Measurements from ENCODE around the gene INSRR.
A peak's percentile ranks its signal among the peaks of the same experiment; 100 is the strongest.

INSRR gene

DNA sequence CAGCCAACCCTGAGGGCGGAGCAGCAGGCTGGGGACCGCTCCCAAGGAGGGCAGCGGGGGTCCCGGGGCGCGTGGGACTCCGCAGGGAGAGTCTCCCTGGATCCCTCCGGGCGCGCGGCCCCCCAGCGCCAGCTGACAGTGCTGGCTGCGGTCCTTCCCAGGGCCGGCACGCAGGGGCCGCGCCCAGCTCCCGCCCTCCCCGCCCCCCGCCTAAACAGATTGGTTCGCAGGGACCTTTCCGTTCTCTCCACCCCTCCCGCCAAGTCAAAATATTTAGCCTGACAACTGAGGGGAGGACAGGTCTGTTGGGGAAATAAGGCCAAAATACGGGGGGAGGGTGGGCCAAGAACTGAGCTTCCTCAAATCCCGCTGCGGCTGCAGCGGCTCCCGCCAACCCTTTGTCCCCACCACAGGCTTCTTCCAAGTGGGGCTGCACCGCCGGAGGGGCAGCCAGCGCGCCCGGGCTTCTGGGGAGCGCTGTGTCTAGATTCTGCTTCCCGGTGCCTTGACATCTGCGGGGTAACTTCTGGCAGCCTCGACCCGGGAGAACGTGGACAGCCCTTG is at the start of gene INSRR:
TSS of gene INSRR (minus strand) at position 159 of the 564 bp plus-strand sequence. CDS start 496 bp downstream, outside the sequence.
- FAIRE-seq (no peak), DNase-seq (ENCODE audit: low spot score) (no peak)

DNA sequence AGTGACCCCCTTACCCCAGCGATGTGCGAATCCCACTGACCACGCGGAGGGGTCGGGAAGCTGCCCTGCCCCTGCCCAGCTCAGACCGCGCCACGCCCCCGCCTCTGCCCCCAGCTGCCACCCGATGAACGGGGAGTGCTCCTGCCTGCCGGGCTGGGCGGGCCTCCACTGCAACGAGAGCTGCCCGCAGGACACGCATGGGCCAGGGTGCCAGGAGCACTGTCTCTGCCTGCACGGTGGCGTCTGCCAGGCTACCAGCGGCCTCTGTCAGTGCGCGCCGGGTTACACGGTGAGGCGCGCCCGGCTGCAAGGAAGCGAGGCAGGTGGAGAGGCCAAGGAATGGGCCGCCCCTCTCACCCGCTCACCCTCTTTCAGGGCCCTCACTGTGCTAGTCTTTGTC is 49.6 kb upstream of the INSRR start:
- FAIRE-seq (no peak), DNase-seq (ENCODE audit: low spot score) (no peak)

DNA sequence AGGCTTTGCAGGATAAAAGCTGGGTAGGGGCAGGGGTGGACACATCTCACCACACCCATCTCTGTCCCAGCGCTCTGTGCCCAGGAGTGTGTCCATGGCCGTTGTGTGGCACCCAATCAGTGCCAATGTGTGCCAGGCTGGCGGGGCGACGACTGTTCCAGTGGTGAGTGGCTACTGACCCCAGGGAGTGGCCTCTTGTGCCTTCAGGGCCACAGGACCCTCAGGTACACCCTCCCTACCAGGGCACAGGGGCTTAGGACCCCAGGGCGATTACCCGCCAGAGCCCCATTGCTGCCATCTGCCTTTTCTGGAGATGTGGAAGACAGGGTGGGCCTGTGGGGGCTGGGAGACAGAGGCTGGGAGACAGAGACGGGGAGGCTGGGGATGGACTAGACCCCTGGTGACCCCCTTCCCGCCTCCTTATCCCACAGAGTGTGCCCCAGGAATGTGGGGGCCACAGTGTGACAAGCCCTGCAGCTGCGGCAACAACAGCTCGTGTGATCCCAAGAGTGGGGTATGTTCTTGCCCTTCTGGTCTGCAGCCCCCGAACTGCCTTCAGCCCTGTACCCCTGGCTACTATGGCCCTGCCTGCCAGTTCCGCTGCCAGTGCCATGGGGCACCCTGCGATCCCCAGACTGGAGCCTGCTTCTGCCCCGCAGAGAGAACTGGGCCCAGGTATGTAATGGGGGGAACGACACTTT is 47.4 kb upstream of the INSRR start:
- FAIRE-seq: no peak
- DNase-seq (ENCODE audit: low spot score): no peak

DNA sequence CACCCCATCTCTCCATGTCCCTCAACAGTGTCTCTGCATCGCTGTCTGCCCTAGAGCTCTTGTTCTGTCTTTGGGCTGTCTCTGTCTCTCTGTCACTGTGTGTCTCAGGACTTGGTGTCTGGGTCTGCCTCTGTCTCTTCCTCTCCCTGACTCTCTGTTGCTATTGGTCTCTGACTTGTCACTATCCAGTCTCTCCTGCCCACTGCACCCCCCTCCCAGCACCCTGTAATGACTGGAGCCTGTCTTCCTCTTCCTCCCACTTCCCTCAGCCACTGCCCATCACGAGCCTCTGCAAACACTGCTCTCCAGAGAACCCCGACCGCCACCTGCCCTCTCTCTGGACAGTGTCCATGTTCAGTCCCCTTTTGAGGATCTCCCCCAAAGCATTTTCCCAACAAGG is 46.7 kb upstream of the INSRR start:
- FAIRE-seq: no peak
- no peak for DNase-seq (ENCODE audit: low spot score)

DNA sequence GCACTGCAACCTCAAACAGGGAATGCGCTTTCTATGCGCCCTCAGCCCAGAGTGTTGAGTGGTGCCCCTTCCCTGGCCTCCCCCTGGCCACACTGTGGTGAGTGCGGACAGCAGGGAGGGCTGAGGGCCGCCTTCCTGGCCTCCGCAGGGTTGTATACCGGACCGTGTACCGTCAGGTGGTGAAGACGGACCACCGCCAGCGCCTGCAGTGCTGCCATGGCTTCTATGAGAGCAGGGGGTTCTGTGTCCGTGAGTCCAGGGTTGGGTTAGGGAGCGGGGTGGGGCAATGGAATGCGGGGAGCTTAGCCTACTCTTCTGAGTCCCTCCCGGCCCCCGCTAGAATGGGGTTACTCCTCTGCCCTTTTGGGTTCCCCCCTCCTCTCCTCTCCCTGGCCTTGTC is 46.3 kb upstream of the INSRR start:
- FAIRE-seq (no peak), DNase-seq (ENCODE audit: low spot score) (no peak)

DNA sequence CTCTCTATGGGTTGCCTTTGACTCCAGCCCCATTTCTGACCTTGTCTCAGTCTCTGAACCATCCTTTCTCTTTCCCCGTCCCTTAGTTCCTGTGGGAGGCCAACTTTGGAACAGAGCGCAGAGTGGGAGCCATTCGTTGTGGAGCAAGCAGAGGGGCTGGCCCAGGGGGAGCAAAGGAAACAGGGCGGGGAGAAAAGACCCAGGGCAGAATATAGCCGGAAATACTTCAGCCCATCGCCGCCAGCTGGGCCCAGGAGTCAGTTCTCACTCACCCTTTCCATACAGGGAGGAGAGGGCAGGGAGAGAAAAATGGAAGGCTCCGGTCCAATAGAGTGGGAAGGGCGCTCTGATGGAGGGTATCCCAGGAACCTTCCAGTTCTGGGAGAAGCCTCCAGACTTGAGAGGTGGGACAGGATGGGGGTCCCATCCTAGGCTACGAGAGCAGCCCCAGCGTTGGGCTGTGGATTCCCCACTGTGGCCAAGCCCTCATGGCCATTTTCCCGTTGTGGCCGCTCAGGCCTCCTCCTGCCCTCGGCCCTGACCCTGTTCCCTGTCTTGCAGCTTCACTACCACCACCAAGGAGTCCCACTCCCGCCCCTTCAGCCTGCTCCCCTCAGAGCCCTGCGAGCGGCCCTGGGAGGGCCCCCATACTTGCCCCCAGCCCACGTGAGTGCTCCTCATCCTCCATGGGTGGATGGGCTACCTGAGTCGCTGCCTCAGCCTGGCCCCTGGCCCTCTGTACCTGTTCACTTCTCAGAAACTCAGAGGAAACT is 45.5 kb upstream of the INSRR start:
- FAIRE-seq: no peak

DNA sequence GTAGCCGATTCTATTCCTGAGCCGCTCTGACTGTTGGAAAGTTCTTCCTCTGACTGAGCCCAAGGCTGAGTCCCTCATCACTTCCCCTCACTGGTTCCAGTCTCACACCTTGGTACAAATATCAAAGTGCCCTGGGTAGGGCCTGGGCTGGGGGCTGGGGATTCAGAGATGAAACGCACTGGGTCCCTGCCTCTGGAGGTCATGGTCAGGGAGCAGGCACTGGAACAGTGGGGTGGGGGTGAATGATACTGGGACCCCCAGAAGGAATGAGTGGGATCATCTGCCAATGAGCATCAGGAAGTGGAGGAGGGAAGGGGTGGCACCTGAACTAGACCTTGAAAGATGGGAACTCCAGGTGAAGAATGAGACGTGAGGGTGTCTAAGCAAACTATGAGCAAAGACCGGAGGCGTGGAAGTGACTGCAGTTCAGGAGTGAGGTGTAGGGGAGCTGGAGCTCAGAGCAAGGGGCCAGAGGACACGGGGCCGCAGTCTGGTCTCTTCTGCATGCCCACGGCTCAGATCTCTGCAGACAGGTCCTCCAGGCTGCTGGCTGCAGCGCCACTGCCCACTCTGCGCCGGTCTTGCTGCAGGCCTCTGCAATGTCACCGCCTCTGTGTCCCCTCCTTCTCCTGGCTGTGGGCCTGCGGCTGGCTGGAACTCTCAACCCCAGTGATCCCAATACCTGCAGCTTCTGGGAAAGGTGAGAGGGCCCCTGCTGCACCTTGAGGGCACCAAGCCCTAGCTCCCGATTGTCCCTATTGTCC is 44.6 kb upstream of the INSRR start:
- no peak for FAIRE-seq

More for the DNA sequence above, 45.5 kb upstream of the INSRR start:
- DNase-seq (ENCODE audit: low spot score): no peak

DNA sequence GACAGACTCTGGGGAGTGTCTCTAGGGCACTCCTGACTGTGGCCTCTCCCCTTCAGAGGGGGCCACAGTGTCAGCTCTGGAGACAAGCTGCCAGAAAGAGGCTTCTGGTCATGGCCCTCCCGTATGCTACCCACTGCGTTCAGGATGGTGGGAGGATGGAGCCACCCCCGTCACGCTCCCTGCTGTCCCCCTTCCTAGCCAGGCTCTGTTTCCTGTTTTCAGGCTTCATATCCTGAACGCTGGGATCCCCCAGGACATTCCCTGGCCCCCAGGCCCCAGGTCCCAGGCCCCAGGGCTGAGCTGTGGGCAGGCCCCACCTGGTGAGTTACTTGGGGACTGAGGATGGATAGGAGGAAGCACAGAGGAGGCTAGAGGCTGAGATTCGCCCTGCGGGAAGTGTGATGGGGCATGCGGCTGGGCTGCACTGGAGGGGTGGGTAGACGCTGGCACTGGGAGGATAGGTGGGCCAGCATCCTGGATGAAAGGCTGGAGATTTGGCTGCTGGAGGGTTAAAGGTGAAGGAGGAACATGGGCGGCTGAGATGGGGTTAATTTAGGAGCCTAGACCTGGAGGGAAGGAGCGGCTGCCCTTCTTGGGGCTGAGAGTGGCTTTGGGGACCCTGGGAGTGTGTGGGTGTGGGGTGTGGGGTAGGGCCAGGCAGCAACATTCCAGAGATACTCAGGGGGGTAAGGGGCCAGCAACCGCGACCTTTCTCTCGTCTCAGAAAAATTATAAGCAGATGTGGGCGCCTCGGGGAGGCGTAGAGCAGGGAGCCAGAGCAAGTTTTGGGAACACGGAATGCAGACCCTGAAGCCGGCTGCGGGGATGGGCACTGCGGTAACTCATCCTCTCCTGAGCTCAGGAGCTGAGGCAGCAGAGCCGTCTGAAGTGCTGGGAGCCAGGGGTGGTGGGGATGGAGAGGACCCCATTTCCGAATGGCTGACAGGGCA is 43.3 kb upstream of the INSRR start:
- FAIRE-seq (no peak), DNase-seq (ENCODE audit: low spot score) (no peak)

More for the DNA sequence above, 44.6 kb upstream of the INSRR start:
- no peak for DNase-seq (ENCODE audit: low spot score)

DNA sequence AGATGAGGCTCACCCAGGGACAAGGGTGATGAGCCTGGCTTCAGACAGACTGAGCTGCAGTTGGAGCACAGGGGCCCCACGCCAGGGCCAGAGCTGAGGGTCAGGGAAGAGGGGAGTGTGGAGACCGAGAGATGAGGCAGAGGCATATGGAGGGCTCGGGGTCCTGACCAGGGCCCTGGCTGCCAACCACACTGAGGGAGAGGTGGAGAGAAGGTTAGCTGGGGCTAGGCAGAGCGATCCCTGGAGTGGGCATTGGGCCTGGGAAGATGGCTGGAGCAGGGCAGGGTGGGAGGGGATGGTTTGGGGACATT is 42.6 kb upstream of the INSRR start:
- FAIRE-seq: no peak
- DNase-seq (ENCODE audit: low spot score): no peak

DNA sequence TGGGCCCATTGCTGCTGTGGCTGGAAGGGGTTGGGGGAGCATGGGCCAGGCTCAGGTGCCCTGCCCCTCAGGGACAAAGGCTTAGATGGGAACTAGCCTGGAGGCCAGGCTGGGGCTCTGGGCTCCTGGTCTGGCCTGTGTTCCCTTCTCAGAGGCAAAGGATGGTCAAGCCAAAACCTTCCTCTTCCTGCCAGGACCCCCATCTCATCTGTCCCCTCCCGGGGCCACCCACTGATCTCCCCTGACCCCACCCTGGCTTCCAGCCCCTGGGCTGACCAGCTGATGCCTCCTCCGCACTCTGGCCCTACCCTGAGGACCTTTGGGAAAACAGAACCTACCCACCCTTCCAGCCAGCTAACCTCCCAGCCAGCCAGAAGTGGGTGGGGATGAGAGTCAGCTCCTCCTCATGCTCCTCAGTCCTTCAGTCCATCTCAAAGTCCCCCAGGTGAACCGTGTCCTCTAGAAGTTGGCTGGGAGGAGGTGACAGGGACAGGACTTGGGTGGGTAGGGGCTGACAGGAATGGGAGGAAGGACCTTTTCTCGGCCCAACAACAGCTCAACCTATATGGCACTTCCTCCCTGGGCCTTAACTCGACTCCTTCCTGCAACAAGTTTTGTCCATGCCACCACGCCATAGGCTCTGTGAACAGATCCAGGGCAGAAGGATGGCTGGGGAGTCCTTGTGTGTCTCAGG is 42.1 kb upstream of the INSRR start:
- no peak for FAIRE-seq

DNA sequence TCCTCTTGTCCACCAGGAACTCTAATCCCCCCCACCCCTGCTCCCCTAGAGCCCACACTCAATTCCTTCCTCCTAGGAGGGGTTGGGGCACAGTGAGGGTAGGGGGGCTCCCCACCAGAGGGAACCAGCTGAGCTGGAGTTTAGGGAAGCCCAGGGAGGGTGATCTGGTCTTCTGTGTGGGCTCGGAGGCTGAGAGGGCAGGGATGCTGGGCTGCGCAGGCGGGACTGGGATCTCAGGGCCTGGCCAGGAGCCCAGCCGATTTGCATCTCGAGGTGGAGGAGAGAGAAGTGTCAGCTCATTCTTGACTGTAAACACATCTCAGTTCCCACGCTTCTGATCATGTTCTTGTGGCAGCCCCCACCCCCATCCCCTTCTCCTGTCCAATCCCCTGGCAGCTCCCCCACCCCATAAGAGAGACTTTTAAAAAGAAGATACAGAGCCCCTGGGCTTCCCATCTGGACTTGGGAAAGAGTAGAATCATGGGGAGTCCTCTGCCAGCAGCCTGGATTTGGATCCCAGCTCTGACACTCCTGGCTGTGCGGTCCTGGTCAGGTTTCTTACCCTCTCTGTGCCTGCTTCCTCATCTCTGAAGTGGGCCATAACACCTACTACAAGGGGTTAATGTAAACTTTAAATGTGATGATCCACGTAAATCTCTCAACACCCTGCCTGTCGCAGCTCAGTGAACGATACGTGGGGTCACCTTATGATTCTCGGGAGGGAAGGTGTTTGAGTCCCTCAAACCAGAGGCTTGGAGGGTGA is 41.2 kb upstream of the INSRR start:
- DNase-seq (ENCODE audit: low spot score) (no peak), FAIRE-seq (no peak)

More for the DNA sequence above, 42.1 kb upstream of the INSRR start:
- no peak for DNase-seq (ENCODE audit: low spot score)

DNA sequence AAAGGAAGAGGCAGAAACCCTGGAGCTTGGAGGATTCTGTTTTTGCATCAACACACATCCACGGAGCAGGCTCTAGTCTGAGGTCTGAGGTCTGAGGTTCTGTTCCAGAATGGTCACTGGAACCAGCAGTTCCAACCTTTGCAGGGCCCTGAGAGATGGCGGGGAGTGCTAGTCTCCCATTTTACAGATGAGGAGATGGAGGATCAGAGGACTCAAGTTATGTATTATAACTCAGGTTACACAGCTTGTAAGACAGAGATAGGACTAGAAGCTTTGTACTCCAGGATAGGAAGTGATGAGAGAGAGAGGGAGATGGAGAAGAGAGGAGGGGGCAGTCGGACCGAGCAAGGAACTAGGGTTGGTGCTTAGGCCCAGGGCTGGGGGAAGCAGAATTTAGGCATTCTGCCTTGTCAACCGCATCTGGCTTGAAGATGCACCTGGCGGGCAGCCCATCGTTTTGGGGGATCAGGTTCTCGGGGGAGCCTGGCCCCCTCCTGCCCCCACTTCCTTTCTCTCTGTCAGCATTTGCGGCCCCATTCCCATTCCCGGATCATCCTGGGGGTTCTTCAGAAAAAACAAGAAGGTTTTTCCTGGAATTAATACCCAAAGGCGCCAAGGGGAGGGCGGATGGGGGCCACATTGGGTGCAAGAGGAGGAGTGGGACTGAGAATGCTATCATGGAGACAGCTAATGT is 40.2 kb upstream of the INSRR start:
- no peak for FAIRE-seq
- no peak for DNase-seq (ENCODE audit: low spot score)

DNA sequence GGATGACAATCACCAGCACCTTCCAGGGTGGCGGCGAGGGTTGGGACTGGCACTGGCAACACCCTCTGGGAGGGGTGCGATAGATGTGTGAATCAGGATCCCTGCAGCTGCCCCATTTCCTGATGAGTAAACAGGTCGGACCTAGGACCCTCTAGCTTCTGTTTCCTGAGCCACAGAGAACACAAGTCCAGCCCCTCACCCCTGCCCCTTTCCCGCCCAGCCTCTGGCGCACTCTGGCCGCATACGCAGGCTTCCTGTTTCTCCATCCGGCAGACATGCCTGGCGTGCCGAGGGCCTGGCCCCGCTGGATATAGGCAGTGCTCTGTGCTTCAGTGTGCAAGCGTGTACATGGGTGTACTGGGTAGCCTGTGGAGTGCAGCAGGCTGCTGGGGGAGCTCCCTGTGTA is 39.2 kb upstream of the INSRR start:
- DNase-seq (ENCODE audit: low spot score) (no peak), FAIRE-seq (no peak)

DNA sequence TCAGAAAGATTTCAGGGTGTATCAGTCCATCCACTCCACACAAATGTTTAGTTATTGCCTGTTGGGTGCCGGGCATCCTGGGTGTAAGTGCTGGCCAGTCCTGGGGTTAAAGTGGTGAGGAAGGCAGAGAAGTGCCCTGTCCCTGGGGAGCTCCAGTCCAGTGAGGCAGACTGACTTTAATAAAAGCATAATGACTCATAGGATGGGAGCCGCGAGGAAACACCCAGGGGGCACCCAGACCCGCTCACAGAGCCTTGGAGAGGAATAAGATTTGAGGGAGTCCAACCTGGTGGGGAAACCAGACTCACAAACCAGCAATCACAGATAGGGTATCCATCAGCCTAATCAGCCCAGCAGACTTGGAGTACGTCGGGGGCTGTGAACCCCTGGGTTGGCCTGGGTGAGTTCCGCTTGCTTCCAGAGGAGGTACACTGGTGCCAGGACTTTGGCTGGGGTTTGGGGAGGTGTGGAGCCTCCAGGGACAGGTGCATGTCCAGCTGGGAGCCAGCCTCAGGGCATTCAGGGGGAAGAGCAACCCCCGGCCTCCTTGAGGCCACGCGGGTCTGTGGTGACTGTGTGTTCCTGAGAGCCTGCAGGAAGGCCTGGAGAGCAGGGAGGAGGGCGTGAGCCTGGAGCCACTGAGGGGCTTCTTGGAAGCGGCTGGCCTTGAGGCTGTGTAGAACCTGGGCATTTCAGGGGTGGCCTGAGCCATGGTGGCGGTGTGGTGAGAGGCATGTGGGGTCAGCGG is 38.3 kb upstream of the INSRR start:
- DNase-seq (ENCODE audit: low spot score) (peak; percentile 71), FAIRE-seq (peak; percentile 58)

DNA sequence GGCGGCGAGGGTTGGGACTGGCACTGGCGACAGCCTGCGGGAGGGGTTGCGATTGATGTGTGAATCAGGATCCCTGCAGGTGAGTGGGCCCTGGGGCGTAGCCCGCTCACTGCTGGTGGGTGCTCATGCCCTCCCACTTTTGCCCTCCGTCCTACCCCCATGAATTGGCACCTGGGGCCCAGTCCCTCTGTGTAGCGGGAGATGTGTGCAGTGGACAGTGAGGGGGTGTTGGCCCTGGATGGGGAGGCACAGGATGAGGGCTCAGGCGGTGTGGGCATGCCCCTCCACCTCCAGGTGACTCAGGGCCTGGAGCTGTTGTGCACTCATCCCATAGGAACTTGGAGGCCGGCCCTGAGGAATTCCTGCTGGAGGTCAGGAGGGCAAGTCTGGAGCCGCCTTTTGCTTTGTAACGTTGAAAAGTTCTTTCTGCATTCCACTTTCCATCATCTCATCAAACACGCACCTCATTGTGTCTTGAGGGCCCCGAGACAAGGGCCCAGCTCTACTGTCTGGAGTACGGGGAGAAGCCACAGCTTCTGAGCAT is 37.6 kb upstream of the INSRR start:
- DNase-seq (ENCODE audit: low spot score): peak; percentile 93
- FAIRE-seq: peak; percentile 82

DNA sequence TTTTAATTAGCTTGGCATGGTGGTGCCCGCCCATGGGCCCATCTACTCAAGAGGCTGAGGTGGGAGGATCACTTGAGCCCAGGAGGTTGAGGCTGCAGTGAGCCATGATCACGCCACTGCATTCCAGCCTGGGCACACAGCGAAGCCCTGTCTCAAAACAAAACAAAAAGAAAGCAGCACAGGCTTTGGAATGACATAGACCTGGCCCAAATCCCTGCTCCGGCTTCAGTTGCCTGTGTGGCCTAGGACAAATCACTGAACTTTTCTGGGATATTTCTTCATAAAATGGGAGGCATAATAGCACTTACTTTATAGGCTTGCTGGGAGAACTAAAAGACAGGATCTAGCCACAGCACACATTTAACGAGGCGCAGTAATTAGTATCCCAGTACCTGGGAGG is 37.0 kb upstream of the INSRR start:
- no peak for DNase-seq (ENCODE audit: low spot score)
- no peak for FAIRE-seq

DNA sequence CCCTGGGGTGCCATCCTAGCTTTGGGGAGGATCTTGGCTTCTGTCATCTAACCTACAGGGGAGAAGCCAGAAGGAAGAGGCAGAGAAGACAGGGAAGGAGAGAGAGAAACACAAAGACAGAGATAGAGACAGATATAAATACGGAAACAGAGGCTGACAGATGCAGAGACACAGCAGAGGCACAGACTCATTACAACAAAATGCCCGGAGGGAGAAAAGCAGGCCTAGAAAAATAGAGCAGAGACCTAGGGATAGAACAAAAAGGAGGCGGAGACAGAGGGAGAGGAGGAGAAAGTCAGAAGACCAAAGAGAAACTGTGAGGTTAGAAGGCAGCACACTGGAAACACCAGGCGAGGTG is 36.5 kb upstream of the INSRR start:
- DNase-seq (ENCODE audit: low spot score) (no peak), FAIRE-seq (no peak)
